ENCODE measurements around the gene RBMS1. TPM values are rescaled to one million over a fixed set of nuclear protein-coding genes. Genes with fewer than 3 reads are reported as not detected.

RBMS1 gene
- total RNA-seq, 2 donors from 2014 or later: 18.8 to 22.8 TPM

GRCh38 chr2:160278101-160278878 is 215.3 kb downstream of the RBMS1 start:
- Histone ChIP-seq H3K27me3 (replicated peaks; ENCODE audit: insufficient read depth) (no peaks in the 10 kb centered on the region), H3K9me3 (no peaks in the 10 kb centered on the region), H3K4me3 (no peak overlapping the region), H3K27ac (no peak overlapping the region), H3K36me3 (no peaks in the 10 kb centered on the region), H3K4me1 (replicated peaks) (no peaks in the 10 kb centered on the region)
- DNase-seq (ENCODE audit: low spot score): no peak
- WGBS: 85% methylated on average over 9 of the region's 9 CpGs
- intact Hi-C loops (cut with DNase I): no loop called here
- TF ChIP-seq POLR2AphosphoS5 (IDR thresholded peaks at IDR 0.05) (no peak), POLR2A (IDR thresholded peaks at IDR 0.05) (no peak), CTCF (IDR thresholded peaks at IDR 0.05) (no peak)

GRCh38 chr2:160277151-160277550 is 216.5 kb downstream of the RBMS1 start:
- Histone ChIP-seq H3K9me3 (no peaks in the 10 kb centered on the region), H3K36me3 (no peaks in the 10 kb centered on the region), H3K27me3 (replicated peaks; ENCODE audit: insufficient read depth) (no peaks in the 10 kb centered on the region), H3K4me1 (replicated peaks) (no peaks in the 10 kb centered on the region), H3K4me3 (no peak overlapping the region), H3K27ac (no peak overlapping the region)
- TF ChIP-seq POLR2A (IDR thresholded peaks at IDR 0.05) (no peak), CTCF (IDR thresholded peaks at IDR 0.05) (no peak), POLR2AphosphoS5 (IDR thresholded peaks at IDR 0.05) (no peak)
- intact Hi-C loops (cut with DNase I): no loop called here
- 96% methylated on average over 6 of the region's 6 CpGs for WGBS
- DNase-seq (ENCODE audit: low spot score): no peak

GRCh38 chr2:160275656-160276055 is 218.0 kb downstream of the RBMS1 start:
- H3K27ac ChIP-seq: no peak overlapping the region
- H3K36me3 ChIP-seq: no peaks in the 10 kb centered on the region
- DNase-seq (ENCODE audit: low spot score): no peak
- intact Hi-C loops (cut with DNase I): no loop called here
- WGBS: 79% methylated on average over 3 of the region's 3 CpGs
- no peaks in the 10 kb centered on the region for H3K9me3 ChIP-seq
- no peaks in the 10 kb centered on the region for H3K4me1 ChIP-seq (replicated peaks)
- no peak for TF ChIP-seq POLR2A (IDR thresholded peaks at IDR 0.05)
- TF ChIP-seq POLR2AphosphoS5 (IDR thresholded peaks at IDR 0.05): no peak
- no peak for TF ChIP-seq CTCF (IDR thresholded peaks at IDR 0.05)
- H3K4me3 ChIP-seq: no peak overlapping the region
- H3K27me3 ChIP-seq (replicated peaks; ENCODE audit: insufficient read depth): no peaks in the 10 kb centered on the region

- 82% methylated on average over 21 of the region's 21 CpGs for WGBS
Observed at GRCh38 chr2:160271171-160272086, 222.2 kb downstream of the RBMS1 start.

More at GRCh38 chr2:160271171-160272086, 222.2 kb downstream of the RBMS1 start:
- no peaks in the 10 kb centered on the region for H3K27me3 ChIP-seq (replicated peaks; ENCODE audit: insufficient read depth)
- no peaks in the 10 kb centered on the region for H3K4me1 ChIP-seq (replicated peaks)
- H3K9me3 ChIP-seq: no peaks in the 10 kb centered on the region
- no peak overlapping the region for H3K4me3 ChIP-seq
- intact Hi-C loops (cut with DNase I): loop anchor here (5.0 kb wide), 2 partner anchors 136 to 221 kb away; partner anchors contain the start of gene RBMS1
- no peaks in the 10 kb centered on the region for H3K36me3 ChIP-seq
- peak overlapping the region in 1 of 2 donors; percentile 83 for H3K27ac ChIP-seq
- no peak for TF ChIP-seq POLR2AphosphoS5 (IDR thresholded peaks at IDR 0.05)
- TF ChIP-seq CTCF (IDR thresholded peaks at IDR 0.05): no peak
- no peak for TF ChIP-seq POLR2A (IDR thresholded peaks at IDR 0.05)
- DNase-seq (ENCODE audit: low spot score): no peak
